HepG2 (cell line): ENCODE measurements around the gene SYNGR1. TPM values are rescaled to one million over a fixed set of nuclear protein-coding genes. Genes with fewer than 3 reads are reported as not detected.

Experiments used
- ATAC-seq: fragments of 200-7000 bp; cut with Tn5 transposase; 3 replicates; pipeline ENCODE4 v1.9.1; 2020; ENCODE audit warnings: mild to moderate bottlenecking, moderate library complexity
- BruUV-seq: library from RNA; stranded (reverse); fragments of 400-500 nt; replicated peaks from 2 replicates; lab custom pipeline; 2021; lab: Mats Ljungman, UMichigan
- CTCF ChIA-PET: fragments of 300-600 bp; formaldehyde crosslinking; extraction: SDS; loops from one replicate; lab custom pipeline; 2021; ENCODE audit warnings: low total read pairs, inconsistent platforms, low intra/inter-chr PET ratio; lab: Yijun Ruan, JAX
- POLR2A ChIA-PET: fragments of 350-600 bp; sonication (Branson Sonifier 250); formaldehyde crosslinking; loops from one replicate; lab custom pipeline; 2020; ENCODE audit warnings: antibody characterized with exemption, inconsistent platforms; lab: Yijun Ruan, JAX
- DNase-seq: peaks from one replicate; pipeline ENCODE4 v3.0.0-alpha.2; 2015; ENCODE audit warnings: low spot score
- FAIRE-seq: peaks from 3 replicates; lab custom pipeline; 2011; peaks lifted over from hg19 to GRCh38; lab: Jason Lieb, UNC
- H2AFZ ChIP-seq: one replicate; pipeline ENCODE4 v1.6.1; 2011; ENCODE audit warnings: low read length, inconsistent platforms
- H3K27ac ChIP-seq: fragments of 300-600 bp; 3 replicates; pipeline ENCODE4 v1.8.0; 2011; ENCODE audit warnings: mixed run types, mild to moderate bottlenecking, mixed read lengths, low read length, inconsistent platforms; ENCODE audit not compliant: insufficient read depth; ENCODE audit errors: extremely low read length
- H3K27me3 ChIP-seq, 2 experiments: fragments of 200-600 bp in 1 of 2; 2 replicates in 1 of 2; 3 replicates in 1 of 2; pipeline versions ENCODE4 v1.6.0 to v1.8.0; 2011; ENCODE audit warnings: low read length in 2 of 2, mild to moderate bottlenecking in 2 of 2, moderate library complexity in 2 of 2, inconsistent platforms in 1 of 2; ENCODE audit not compliant: insufficient read depth in 2 of 2, control insufficient read depth in 1 of 2
- H3K36me3 ChIP-seq, 2 experiments: fragments of 200-600 bp in 1 of 2; replicated peaks in 1 of 2; 2 replicates in 1 of 2; 3 replicates in 1 of 2; pipeline versions ENCODE4 v1.5.1 to v1.8.0; 2011; ENCODE audit warnings: low read length in 2 of 2, inconsistent platforms in 1 of 2; ENCODE audit not compliant: insufficient read depth in 2 of 2, control insufficient read depth in 1 of 2
- H3K4me1 ChIP-seq: 2 replicates; pipeline ENCODE4 v1.5.1; 2012; ENCODE audit warnings: low read length, inconsistent platforms; ENCODE audit not compliant: insufficient read depth
- H3K4me2 ChIP-seq: 2 replicates; pipeline ENCODE4 v1.6.0; 2011; ENCODE audit warnings: low read depth, low read length, inconsistent platforms
- H3K4me3 ChIP-seq, 3 experiments: fragments of 200-600 bp in 1 of 3; sonication (generic), shearing (Covaris generic) in 1 of 3; replicated peaks in 1 of 3; 2 replicates each; pipeline ENCODE4 v1.5.1; 2011 to 2016; ENCODE audit warnings: low read length in 3 of 3, inconsistent platforms in 2 of 3, low read depth in 2 of 3, mild to moderate bottlenecking in 2 of 3, control low read depth in 1 of 3, mixed read lengths in 1 of 3; ENCODE audit not compliant: insufficient read depth in 1 of 3
- H3K79me2 ChIP-seq: one replicate; pipeline ENCODE4 v1.6.1; 2011; ENCODE audit warnings: low read length, inconsistent platforms; ENCODE audit not compliant: insufficient read depth
- H3K9ac ChIP-seq: 2 replicates; pipeline ENCODE4 v1.6.0; 2011; ENCODE audit warnings: mild to moderate bottlenecking, low read depth, low read length, inconsistent platforms; ENCODE audit not compliant: insufficient read depth
- H3K9me3 ChIP-seq: 2 replicates; pipeline ENCODE4 v1.5.1; 2012; ENCODE audit warnings: mild to moderate bottlenecking, low read length
- H4K20me1 ChIP-seq: 2 replicates; pipeline ENCODE4 v1.6.0; 2011; ENCODE audit warnings: inconsistent platforms, mild to moderate bottlenecking, low read length, moderate library complexity; ENCODE audit not compliant: insufficient read depth
- GTF3A ChIP-seq: sonication (generic); formaldehyde crosslinking; conservative IDR thresholded peaks from 2 replicates; pipeline ENCODE4 v1.4.0; 2020; ENCODE audit warnings: mild to moderate bottlenecking, missing genetic modification reagents
- KDM1A ChIP-seq: IDR thresholded peaks from 2 replicates; pipeline ENCODE4 v1.6.1; 2016; ENCODE audit warnings: missing compliant biosample characterization
- NRL ChIP-seq: sonication (generic); formaldehyde crosslinking; IDR thresholded peaks from 2 replicates; pipeline ENCODE4 v1.5.0; 2020; ENCODE audit warnings: missing genetic modification reagents, mild to moderate bottlenecking, moderate library complexity, borderline replicate concordance
- SIX4 ChIP-seq: sonication (generic); formaldehyde crosslinking; IDR thresholded peaks from 2 replicates; pipeline ENCODE4 v1.4.0; 2020; ENCODE audit warnings: missing genetic modification reagents
- TBX3 ChIP-seq: fragments of 450-650 bp; IDR thresholded peaks from 2 replicates; pipeline ENCODE4 v1.6.1; 2017; ENCODE audit warnings: antibody characterized with exemption, mild to moderate bottlenecking, inconsistent platforms, borderline replicate concordance
- ZBTB8A ChIP-seq: sonication (generic); formaldehyde crosslinking; IDR thresholded peaks from 2 replicates; pipeline ENCODE4 v1.4.0; 2020; ENCODE audit warnings: mild to moderate bottlenecking, low read depth, missing genetic modification reagents, borderline replicate concordance
- ZNF33A ChIP-seq: sonication (generic); formaldehyde crosslinking; IDR thresholded peaks from 2 replicates; pipeline ENCODE4 v1.5.1; 2020; ENCODE audit warnings: missing genetic modification reagents, mild to moderate bottlenecking, moderate library complexity, borderline replicate concordance
- ZNF567 ChIP-seq: sonication (generic); formaldehyde crosslinking; IDR thresholded peaks from 2 replicates; pipeline ENCODE4 v1.8.1; 2023; ENCODE audit warnings: mild to moderate bottlenecking, missing genetic modification reagents, borderline replicate concordance
- WGBS: methylation state at CpG from one replicate; pipeline ENCODE4 v1.1.6; 2017; ENCODE audit warnings: low lambda C conversion rate; 5-methylcytosine and 5-hydroxymethylcytosine counted together
- in situ Hi-C: cut with HindIII; loops from 2 replicates; pipeline ENCODE4 v1.10.0; 2017; ENCODE audit warnings: low pct_unique_long_range_greater_than_20kb; ENCODE audit not compliant: extremely low pct_ligation_motif_present
- intact Hi-C: fragments of 100-400 bp; cut with micrococcal nuclease; formaldehyde crosslinking; loops from one replicate; pipeline ENCODE4 v1.10.0; 2022; ENCODE audit not compliant: unreplicated experiment
- polyA plus RNA-seq, 8 experiments: library from polyadenylated mRNA; depleted of rRNA in 3 of 8; stranded (reverse) in 7 of 8; unstranded in 1 of 8; fragments of >200 nt; fragmentation: Illumina TruSeq in 4 of 8; extraction: Trizol in 4 of 8; gene quantifications; 2 replicates each; pipeline versions ENCODE4 v1.2.1 to v1.2.3, GENCODE V29; 2011 to 2016; ENCODE audit warnings: low read depth in 4 of 8, missing spikeins in 1 of 8, mixed read lengths in 1 of 8; ENCODE audit not compliant: insufficient read depth in 1 of 8
- total RNA-seq, 5 experiments: library from RNA; depleted of rRNA; stranded (reverse); fragments of >200 nt; fragmentation: Illumina TruSeq; extraction: Trizol; gene quantifications; 2 replicates each; pipeline ENCODE4 v1.2.3, GENCODE V29; 2016; ENCODE audit warnings: low read depth in 1 of 5
- TF ChIP-seq, protein P1 (sequence below): sonication (generic); formaldehyde crosslinking; IDR thresholded peaks from 2 replicates; pipeline ENCODE4 v1.4.0; 2020; ENCODE audit warnings: missing genetic modification reagents

SYNGR1 gene
- total and polyA plus RNA-seq, 2 of the 13 experiments (the other 11 are each of a cell fraction or from before 2014, with no cell fraction given) = 0.27 to 2.7 TPM

DNA sequence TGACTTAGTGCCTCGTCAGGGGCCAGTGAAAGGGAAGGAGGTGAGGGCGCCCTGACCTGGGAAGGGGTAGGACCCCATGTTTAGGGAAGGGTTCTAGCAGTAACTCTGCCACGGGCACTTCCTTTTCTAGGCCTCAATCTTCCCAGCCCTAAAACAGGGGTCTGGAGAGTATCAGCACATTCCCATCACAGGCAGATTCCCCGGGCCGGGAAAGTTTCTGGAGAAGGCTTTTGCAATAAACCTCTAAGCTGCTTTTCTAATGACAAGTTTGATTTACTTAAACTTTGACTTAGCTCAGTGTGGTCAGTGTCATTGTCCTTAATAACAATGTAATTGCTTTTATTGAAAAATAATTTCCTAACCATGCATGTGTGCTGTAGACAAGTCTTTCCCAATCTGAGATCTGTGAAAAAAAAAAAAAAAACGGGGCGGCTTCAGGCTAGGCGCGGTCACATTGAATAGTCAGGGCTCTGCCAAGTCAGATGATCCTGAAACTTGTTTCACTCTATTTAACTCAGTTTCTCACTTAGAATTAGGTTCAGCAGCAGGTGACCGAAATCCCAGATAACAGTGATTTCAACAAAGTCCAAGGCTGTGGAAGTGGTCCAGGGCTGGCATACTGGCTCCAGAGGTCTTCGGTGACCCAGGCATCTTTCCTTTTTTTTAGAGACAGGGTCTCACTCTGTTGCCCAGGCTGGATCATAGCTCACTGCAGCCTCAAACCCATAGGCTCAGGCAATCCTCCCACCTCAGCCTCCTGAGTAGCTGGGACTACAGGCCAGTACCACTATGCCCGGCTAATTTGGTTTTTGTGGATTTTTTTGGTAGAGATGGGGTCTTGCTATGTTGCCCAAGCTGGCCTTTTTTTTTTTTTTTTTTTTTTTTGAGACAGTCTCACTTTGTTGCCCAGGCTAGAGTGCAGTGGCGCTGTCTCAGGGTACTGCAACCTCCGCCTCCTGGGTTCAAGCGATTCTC is 30.3 kb downstream of the SYNGR1 start:
- BruUV-seq = no TSS peak
- Histone ChIP-seq H2AFZ (no peak overlapping the region), H3K79me2 (no peaks in the 10 kb centered on the region), H3K9ac (no peak overlapping the region), H3K4me3 (no peak overlapping the region), H4K20me1 (no peaks in the 10 kb centered on the region), H3K4me1 (no peaks in the 10 kb centered on the region), H3K9me3 (no peaks in the 10 kb centered on the region), H3K27me3 (peaks cover 6 to 26% of the 10 kb centered on the region in 2 experiments; a peak in 4 of 5 replicates), H3K36me3 (no peaks in the 10 kb centered on the region), H3K4me2 (no peak overlapping the region), H3K27ac (no peak overlapping the region)
- intact Hi-C loops = no loop called here
- in situ Hi-C loops = no loop called here
- ChIA-PET CTCF (no interaction called here), POLR2A (interaction anchor here (0.7 kb wide), 1 partner anchor 196 kb away, joined by 5 read pairs; no protein-coding TSS in a partner anchor)
- no peak for ATAC-seq
- no peak for DNase-seq
- WGBS = 55% methylated on average over 15 of the region's 15 CpGs
- no peak for FAIRE-seq
- no peak for TF ChIP-seq ZBTB8A (CRISPR knock-in tag)
- TF ChIP-seq KDM1A = no peak
- TF ChIP-seq ZNF33A (CRISPR knock-in tag) = no peak
- TF ChIP-seq GTF3A (CRISPR knock-in tag) = no peak
- no peak for TF ChIP-seq TBX3
- TF ChIP-seq, protein P1, sequence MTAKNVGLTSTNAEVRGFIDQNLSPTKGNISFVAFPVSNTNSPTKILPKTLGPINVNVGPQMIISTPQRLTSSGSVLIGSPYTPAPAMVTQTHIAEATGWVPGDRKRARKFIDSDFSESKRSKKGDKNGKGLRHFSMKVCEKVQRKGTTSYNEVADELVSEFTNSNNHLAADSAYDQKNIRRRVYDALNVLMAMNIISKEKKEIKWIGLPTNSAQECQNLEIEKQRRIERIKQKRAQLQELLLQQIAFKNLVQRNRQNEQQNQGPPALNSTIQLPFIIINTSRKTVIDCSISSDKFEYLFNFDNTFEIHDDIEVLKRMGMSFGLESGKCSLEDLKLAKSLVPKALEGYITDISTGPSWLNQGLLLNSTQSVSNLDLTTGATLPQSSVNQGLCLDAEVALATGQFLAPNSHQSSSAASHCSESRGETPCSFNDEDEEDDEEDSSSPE (CRISPR knock-in tag) = no peak
- no peak for TF ChIP-seq ZNF567 (CRISPR knock-in tag)
- TF ChIP-seq NRL (CRISPR knock-in tag) = no peak
- TF ChIP-seq SIX4 (CRISPR knock-in tag) = no peak
